ENCODE data around the gene GPR161. TPM values are rescaled to one million over a fixed set of nuclear protein-coding genes. Genes with fewer than 3 reads are reported as not detected.

GPR161 gene
- total RNA-seq, 4 donors from 2014 or later, result 0.60 to 3.3 (median 2.8) TPM

DNA sequence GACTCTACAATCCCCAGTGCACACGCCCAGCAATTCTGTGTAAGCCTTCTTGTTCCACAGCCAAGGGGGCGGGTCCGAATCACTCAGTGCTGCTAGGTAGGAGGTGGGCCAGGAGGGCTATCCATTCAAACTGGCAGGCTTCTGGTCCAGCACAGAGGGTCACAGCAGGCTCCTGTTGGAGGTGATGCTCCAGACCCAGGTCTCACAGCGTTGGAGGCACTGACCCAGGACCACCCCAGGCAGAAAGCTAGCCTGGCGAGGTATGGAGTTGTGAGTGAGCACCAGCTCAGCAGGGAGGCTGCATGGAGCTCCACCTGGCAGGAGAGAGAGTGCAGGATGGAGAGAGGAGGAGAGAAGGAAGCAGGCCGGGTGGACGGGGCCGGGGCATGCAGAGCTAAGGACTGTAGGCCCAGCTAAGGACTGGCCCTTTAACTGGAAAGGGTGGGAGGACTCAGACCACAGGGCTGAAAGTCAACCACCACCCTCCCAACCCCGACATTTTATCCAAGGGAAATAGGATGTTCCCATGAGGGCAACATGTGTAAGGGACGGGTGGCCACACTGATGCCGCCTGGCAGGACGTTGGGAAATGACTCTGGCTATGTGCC, 38.7 kb downstream of the GPR161 start:
- DNase-seq, result no peak
- H3K27ac ChIP-seq, result no peak overlapping the region
- in situ Hi-C loops (cut with MboI; ENCODE audit: low pct_ligation_motif_present in 1 of 4, low pct_unique_long_range_greater_than_20kb in 1 of 4, low sequenced_read_pairs in 3 of 4), result no loop called here

DNA sequence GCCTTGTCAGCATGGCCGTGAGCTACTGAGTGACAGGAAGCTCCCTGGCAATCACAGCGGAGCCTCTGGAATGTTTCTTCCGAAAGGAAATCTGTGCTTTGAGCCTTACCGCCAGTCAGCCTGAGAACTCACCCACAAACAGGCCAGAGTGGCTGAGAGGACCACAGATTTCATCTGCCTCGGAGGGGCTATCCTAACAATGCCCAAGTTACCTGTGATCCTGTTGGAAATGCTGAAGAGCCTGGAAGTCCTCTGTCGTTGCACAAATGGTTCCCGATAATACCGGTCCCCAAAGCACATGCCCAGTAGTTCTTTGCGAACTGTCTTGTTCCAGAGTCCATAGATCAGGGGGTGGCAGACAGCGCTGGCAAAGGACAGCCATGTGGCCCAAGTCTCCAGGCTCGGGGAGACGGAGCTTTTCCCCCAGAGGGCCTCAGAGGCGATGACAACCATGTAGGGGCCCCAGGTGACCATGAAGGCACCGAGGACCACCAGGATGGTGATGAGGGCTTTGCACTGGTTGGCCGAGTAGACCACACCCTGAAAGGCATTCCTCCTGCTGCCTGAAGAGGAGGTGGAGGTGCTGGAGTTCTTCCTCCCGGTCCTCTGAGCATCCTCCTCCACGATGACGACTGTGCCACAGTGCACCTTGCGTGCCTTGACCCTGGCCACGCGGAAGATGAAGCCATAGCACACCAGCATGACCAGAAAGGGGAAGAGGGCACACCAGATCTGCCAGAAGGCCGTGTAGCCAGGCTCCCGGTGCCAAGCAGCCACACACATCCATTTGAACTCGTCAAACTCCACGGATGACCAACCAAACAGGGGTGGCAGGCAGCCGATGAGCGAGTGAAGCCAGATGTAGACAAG, 40.2 kb downstream of the GPR161 start:
- WGBS, 2 donors (ENCODE audit: low coverage in 1 of 2), result 92 to 100% methylated on average over 2 to 26 of the region's 27 CpGs
- no peak for TF ChIP-seq POLR2A (IDR thresholded peaks at IDR 0.05)
- TF ChIP-seq POLR2AphosphoS5 (IDR thresholded peaks at IDR 0.05), result no peak
- TF ChIP-seq CTCF (IDR thresholded peaks at IDR 0.05), result no peak
- TF ChIP-seq EP300 (IDR thresholded peaks at IDR 0.05; ENCODE audit: low read depth), result no peak

More for the DNA sequence above, 38.7 kb downstream of the GPR161 start:
- Histone ChIP-seq H3K9me3 (no peaks in the 10 kb centered on the region), H3K4me3 (no peak overlapping the region), H3K27me3 (no peaks in the 10 kb centered on the region), H3K4me1 (peaks cover 0 to 5% (median 0%) of the 10 kb centered on the region in 4 donors), H3K36me3 (no peaks in the 10 kb centered on the region)
- intact Hi-C loops (cut with DNase I; ENCODE audit: low total_unique reads), result no loop called here
- TF ChIP-seq EP300 (IDR thresholded peaks at IDR 0.05; ENCODE audit: low read depth) (no peak), POLR2A (IDR thresholded peaks at IDR 0.05) (no peak), CTCF (IDR thresholded peaks at IDR 0.05) (no peak), POLR2AphosphoS5 (IDR thresholded peaks at IDR 0.05) (no peak)
- WGBS, 2 donors (ENCODE audit: low coverage in 1 of 2), result 86 to 88% methylated on average over 4 to 12 of the region's 12 CpGs

DNA sequence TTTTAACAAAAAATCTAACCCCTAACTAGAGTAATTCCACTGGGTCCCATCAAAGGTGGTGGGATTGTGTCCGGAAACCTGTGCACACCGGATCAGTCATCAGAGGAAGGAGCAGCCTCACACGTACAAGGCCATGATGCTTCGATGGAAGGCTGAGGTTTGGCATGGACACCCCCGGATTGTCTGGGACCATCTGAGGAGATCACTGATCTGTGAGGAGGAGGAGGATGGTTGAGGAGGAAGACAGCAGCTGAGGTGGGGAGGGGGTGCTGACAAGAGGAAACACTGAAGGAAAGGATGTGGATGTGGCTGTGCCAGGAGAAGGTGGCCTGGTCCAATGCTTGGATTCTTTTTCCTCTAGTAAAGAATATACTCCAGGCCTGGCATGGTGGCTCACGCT, 41.3 kb downstream of the GPR161 start:
- no peak for TF ChIP-seq POLR2A (IDR thresholded peaks at IDR 0.05)
- no peak for TF ChIP-seq EP300 (IDR thresholded peaks at IDR 0.05; ENCODE audit: low read depth)
- TF ChIP-seq POLR2AphosphoS5 (IDR thresholded peaks at IDR 0.05), result no peak
- TF ChIP-seq CTCF (IDR thresholded peaks at IDR 0.05), result no peak
- no peaks in the 10 kb centered on the region for H3K27me3 ChIP-seq
- in situ Hi-C loops (cut with MboI; ENCODE audit: low pct_ligation_motif_present in 1 of 4, low pct_unique_long_range_greater_than_20kb in 1 of 4, low sequenced_read_pairs in 3 of 4) (no loop called here), intact Hi-C loops (cut with DNase I; ENCODE audit: low total_unique reads) (no loop called here)
- no peak overlapping the region for H3K27ac ChIP-seq
- H3K9me3 ChIP-seq, result no peaks in the 10 kb centered on the region
- no peak overlapping the region for H3K4me3 ChIP-seq
- peaks cover 0 to 21% (median 8%) of the 10 kb centered on the region in 4 donors for H3K4me1 ChIP-seq
- 88 to 95% methylated on average over 2 to 6 of the region's 6 CpGs for WGBS, 2 donors (ENCODE audit: low coverage in 1 of 2)
- DNase-seq, result no peak
- no peaks in the 10 kb centered on the region for H3K36me3 ChIP-seq

More for the DNA sequence above, 40.2 kb downstream of the GPR161 start:
- in situ Hi-C loops (cut with MboI; ENCODE audit: low pct_ligation_motif_present in 1 of 4, low pct_unique_long_range_greater_than_20kb in 1 of 4, low sequenced_read_pairs in 3 of 4) (no loop called here), intact Hi-C loops (cut with DNase I; ENCODE audit: low total_unique reads) (no loop called here)
- Histone ChIP-seq H3K4me1 (peaks cover 0 to 19% (median 6%) of the 10 kb centered on the region in 4 donors), H3K36me3 (no peaks in the 10 kb centered on the region), H3K9me3 (no peaks in the 10 kb centered on the region), H3K4me3 (no peak overlapping the region), H3K27me3 (no peaks in the 10 kb centered on the region), H3K27ac (no peak overlapping the region)
- DNase-seq, result no peak

- Histone ChIP-seq H3K4me3 (no peak overlapping the region), H3K27me3 (no peaks in the 10 kb centered on the region), H3K9me3 (no peaks in the 10 kb centered on the region), H3K4me1 (peaks cover 3 to 28% (median 17%) of the 10 kb centered on the region in 4 donors), H3K36me3 (no peaks in the 10 kb centered on the region), H3K27ac (no peak overlapping the region)
- in situ Hi-C loops (cut with MboI; ENCODE audit: low pct_ligation_motif_present in 1 of 4, low pct_unique_long_range_greater_than_20kb in 1 of 4, low sequenced_read_pairs in 3 of 4), result no loop called here
- 95% methylated on average over 4 of the region's 4 CpGs; no CpG with 5 or more reads in 1 of the 2 donors for WGBS, 2 donors (ENCODE audit: low coverage in 1 of 2)
- DNase-seq, result no peak
- no peak for TF ChIP-seq POLR2A (IDR thresholded peaks at IDR 0.05)
- TF ChIP-seq CTCF (IDR thresholded peaks at IDR 0.05), result no peak
- no peak for TF ChIP-seq POLR2AphosphoS5 (IDR thresholded peaks at IDR 0.05)
- TF ChIP-seq EP300 (IDR thresholded peaks at IDR 0.05; ENCODE audit: low read depth), result no peak
- intact Hi-C loops (cut with DNase I; ENCODE audit: low total_unique reads), result loop anchor here (5.0 kb wide), 1 partner anchor 44 kb away; the partner anchor contains the start of gene GPR161
Measured at GRCh38 chr1:168093616-168094015, 43.1 kb downstream of the GPR161 start.
